ENCODE measurements around the gene SHISAL1. TPM values are rescaled to one million over a fixed set of nuclear protein-coding genes. Genes with fewer than 3 reads are reported as not detected.

Gene SHISAL1
- total RNA-seq, 1 experiment from 2014 or later = 2.9 TPM

- DNase-seq = no peak
- no peak overlapping the region for H3K18ac ChIP-seq (ENCODE audit: insufficient read length, low read depth, low read length)
- no peaks in the 10 kb centered on the region for H3K79me2 ChIP-seq (ENCODE audit: insufficient read depth, low read length)
- Mint-ChIP-seq H3K36me3 (ENCODE audit: insufficient read depth in 1 of 3, low read depth in 3 of 3) (no peaks in the 10 kb centered on the region), H3K27me3 (ENCODE audit: low read depth) (peaks cover 5% of the 10 kb centered on the region), H3K4me1 (peaks cover 3 to 28% of the 10 kb centered on the region in 2 experiments; a peak in 2 of 4 replicates), H3K9me3 (no peaks in the 10 kb centered on the region), H3K4me3 (no peak overlapping the region; a peak in 1 of 5 replicates), H3K27ac (no peak overlapping the region)
- H3K9ac ChIP-seq (ENCODE audit: extremely low read depth, insufficient read length, low read length) = no peak overlapping the region
- no peaks in the 10 kb centered on the region for H3K4me1 ChIP-seq (ENCODE audit: insufficient read depth, low read length)
- H2BK15ac ChIP-seq (ENCODE audit: low read depth, low read length) = no peak overlapping the region
- H2BK5ac ChIP-seq (ENCODE audit: insufficient read length, low read length) = no peak overlapping the region
- H2BK20ac ChIP-seq (ENCODE audit: low read depth, low read length, poor library complexity, severe bottlenecking) = no peak overlapping the region
- no peak overlapping the region for H4K5ac ChIP-seq (ENCODE audit: insufficient read length, low read depth, low read length)
- no peak overlapping the region for H2AFZ ChIP-seq (ENCODE audit: low read length)
- H2BK120ac ChIP-seq (ENCODE audit: low read depth, low read length, poor library complexity, severe bottlenecking) = no peak overlapping the region
- no CpG with 5 or more reads among the region's 13 CpGs for WGBS (ENCODE audit: extremely low coverage, insufficient read length, low lambda C conversion rate)
- H3K56ac ChIP-seq (ENCODE audit: insufficient read length, low read depth, low read length) = no peak overlapping the region
- H3K4me2 ChIP-seq (ENCODE audit: insufficient read depth, insufficient read length, low read length) = no peak overlapping the region
- no peaks in the 10 kb centered on the region for H3K9me3 ChIP-seq (ENCODE audit: control insufficient read depth, low read depth, low read length)
- no peak overlapping the region for H3K27ac ChIP-seq (ENCODE audit: insufficient read length, low read depth, low read length)
- no peak overlapping the region for H4K8ac ChIP-seq (replicated peaks; ENCODE audit: insufficient read length, low read depth, low read length)
- no peak overlapping the region for H3K14ac ChIP-seq (ENCODE audit: insufficient read depth, low read length)
- TF ChIP-seq CTCF (conservative IDR thresholded peaks at IDR 0.05) = no peak
- no peaks in the 10 kb centered on the region for H4K20me1 ChIP-seq (ENCODE audit: control insufficient read depth, insufficient read depth, insufficient read length)
- no peak overlapping the region for H3K23ac ChIP-seq (ENCODE audit: insufficient read length, low read depth, low read length)
- no peak overlapping the region for H4K91ac ChIP-seq (ENCODE audit: insufficient read length, low read depth, low read length)
- H3K4ac ChIP-seq (ENCODE audit: low read depth, low read length) = no peak overlapping the region
- no peaks in the 10 kb centered on the region for H3K27me3 ChIP-seq (ENCODE audit: insufficient read depth, low read length)
- H3K23me2 ChIP-seq (ENCODE audit: insufficient read length, low read depth, low read length, poor library complexity, severe bottlenecking) = no peaks in the 10 kb centered on the region
- no peak overlapping the region for H2AK5ac ChIP-seq (ENCODE audit: insufficient read length, low read length)
- H3K79me1 ChIP-seq (ENCODE audit: insufficient read depth, low read depth, low read length, poor library complexity, severe bottlenecking) = no peaks in the 10 kb centered on the region
- H3T11ph ChIP-seq (ENCODE audit: low read length) = no peak overlapping the region
- H2BK12ac ChIP-seq (ENCODE audit: insufficient read length, low read depth, low read length) = no peak overlapping the region
These were observed 46.9 kb upstream of the SHISAL1 start for GRCh38 chr22:44359496-44360110.
